Measurements from ENCODE around the gene USP7. TPM values are rescaled to one million over a fixed set of nuclear protein-coding genes. Genes with fewer than 3 reads are reported as not detected.
"Not testable (repeated sequence)": the region's sequence is repeated elsewhere in the genome, so short reads cannot be mapped to it uniquely, and the experiment has no call there.

USP7 gene
- total RNA-seq, 2 donors from 2014 or later, result 114 to 140 TPM

DNA sequence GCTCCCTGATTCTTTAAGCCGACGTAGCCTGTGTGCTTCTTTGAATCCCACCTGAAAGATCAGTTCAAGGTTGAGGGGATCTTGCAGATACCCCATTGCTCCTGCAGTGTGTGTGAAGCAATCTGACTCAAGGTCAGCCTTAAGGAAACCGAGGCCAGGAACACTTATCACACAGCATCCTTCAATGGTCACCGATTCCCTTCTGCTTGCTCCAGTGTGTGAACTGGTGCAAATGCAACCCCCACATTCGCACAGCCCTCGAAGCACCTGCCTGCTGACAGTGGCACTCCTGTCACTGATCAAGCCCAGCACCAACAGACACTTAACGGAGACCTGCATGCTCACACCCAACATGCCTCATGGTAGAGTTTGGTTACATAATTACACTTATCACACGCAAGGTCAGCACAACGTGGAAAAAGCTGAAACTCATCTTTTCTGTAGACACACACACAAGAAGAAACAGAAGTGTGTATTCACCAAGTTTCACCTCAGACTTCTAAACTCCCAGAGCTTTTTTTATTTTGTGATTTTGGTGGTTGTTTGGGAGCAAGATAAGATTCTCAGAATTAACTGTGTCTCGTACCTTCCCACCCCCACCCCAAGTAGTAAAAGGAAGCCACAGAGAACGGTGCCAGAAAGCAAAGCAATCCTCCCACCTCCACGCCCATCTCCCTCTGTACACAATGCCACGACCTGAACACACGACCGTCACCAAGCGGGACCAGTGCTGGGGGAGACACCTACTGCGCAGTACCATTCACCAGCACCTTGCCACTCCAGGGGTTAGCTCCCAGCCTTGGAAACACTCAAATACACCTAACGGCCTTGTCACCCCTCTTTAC, 44.4 kb downstream of the USP7 start:
- no peaks in the 10 kb centered on the region for H3K9me3 Mint-ChIP-seq
- peak overlapping the region; percentile 31 for H3K27ac Mint-ChIP-seq
- Histone ChIP-seq H3K4me1 (ENCODE audit: control insufficient read depth, insufficient read depth, low read length) (no peaks in the 10 kb centered on the region), H3K4me3 (ENCODE audit: low read length) (no peak overlapping the region), H3K36me3 (ENCODE audit: control insufficient read depth, insufficient read depth, low read length) (peaks cover 84% of the 10 kb centered on the region), H3K27ac (ENCODE audit: low read depth, low read length) (no peak overlapping the region), H3K9me3 (ENCODE audit: control insufficient read depth, low read length) (no peaks in the 10 kb centered on the region), H3K27me3 (ENCODE audit: control insufficient read depth, insufficient read depth, low read length, poor library complexity, severe bottlenecking) (no peaks in the 10 kb centered on the region), H3K9ac (ENCODE audit: extremely low read depth, low read length, poor library complexity, severe bottlenecking) (no peak overlapping the region)
- no peaks in the 10 kb centered on the region for H3K4me1 Mint-ChIP-seq
- no peak for DNase-seq
- 94 to 95% methylated on average over 14 to 18 of the region's 18 CpGs for WGBS, 2 experiments (ENCODE audit: insufficient coverage in 1 of 2, insufficient read length in 1 of 2)
- H3K36me3 Mint-ChIP-seq (ENCODE audit: low read depth), result peaks cover 83% of the 10 kb centered on the region
- TF ChIP-seq, protein P1, sequence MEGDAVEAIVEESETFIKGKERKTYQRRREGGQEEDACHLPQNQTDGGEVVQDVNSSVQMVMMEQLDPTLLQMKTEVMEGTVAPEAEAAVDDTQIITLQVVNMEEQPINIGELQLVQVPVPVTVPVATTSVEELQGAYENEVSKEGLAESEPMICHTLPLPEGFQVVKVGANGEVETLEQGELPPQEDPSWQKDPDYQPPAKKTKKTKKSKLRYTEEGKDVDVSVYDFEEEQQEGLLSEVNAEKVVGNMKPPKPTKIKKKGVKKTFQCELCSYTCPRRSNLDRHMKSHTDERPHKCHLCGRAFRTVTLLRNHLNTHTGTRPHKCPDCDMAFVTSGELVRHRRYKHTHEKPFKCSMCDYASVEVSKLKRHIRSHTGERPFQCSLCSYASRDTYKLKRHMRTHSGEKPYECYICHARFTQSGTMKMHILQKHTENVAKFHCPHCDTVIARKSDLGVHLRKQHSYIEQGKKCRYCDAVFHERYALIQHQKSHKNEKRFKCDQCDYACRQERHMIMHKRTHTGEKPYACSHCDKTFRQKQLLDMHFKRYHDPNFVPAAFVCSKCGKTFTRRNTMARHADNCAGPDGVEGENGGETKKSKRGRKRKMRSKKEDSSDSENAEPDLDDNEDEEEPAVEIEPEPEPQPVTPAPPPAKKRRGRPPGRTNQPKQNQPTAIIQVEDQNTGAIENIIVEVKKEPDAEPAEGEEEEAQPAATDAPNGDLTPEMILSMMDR (conservative IDR thresholded peaks at IDR 0.05), result no peak
- no peaks in the 10 kb centered on the region for H3K27me3 Mint-ChIP-seq (ENCODE audit: insufficient read depth)
- H3K4me3 Mint-ChIP-seq, result no peak overlapping the region

DNA sequence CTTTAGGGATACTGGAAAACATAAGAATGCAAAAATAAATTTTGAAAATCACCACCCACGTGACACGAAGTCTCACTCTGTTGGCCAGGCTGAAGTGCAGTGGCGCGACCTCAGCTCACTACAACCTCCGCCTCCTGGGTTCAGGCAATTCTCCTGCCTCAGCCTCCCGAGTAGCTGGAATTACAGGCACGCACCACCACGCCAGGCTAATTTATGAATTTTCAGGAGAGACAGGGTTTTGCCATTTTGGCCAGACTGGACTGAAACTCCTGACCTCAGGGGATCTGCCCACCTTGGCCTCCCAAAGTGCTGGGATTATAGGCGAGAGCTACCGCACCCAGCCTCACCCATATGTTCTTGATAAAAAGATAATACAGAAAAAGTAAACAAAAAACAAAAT, 46.4 kb downstream of the USP7 start:
- not testable (repeated sequence) for H3K9me3 Mint-ChIP-seq; DNase-seq; H3K27me3 Mint-ChIP-seq (ENCODE audit: insufficient read depth); H3K9ac ChIP-seq (ENCODE audit: extremely low read depth, low read length, poor library complexity, severe bottlenecking); H3K9me3 ChIP-seq (ENCODE audit: control insufficient read depth, low read length); H3K27me3 ChIP-seq (ENCODE audit: control insufficient read depth, insufficient read depth, low read length, poor library complexity, severe bottlenecking); H3K4me1 ChIP-seq (ENCODE audit: control insufficient read depth, insufficient read depth, low read length); H3K4me3 Mint-ChIP-seq; H3K4me3 ChIP-seq (ENCODE audit: low read length); H3K27ac ChIP-seq (ENCODE audit: low read depth, low read length); H3K4me1 Mint-ChIP-seq; H3K27ac Mint-ChIP-seq
- H3K36me3 ChIP-seq (ENCODE audit: control insufficient read depth, insufficient read depth, low read length), result peaks cover 85% of the 10 kb centered on the region
- H3K36me3 Mint-ChIP-seq (ENCODE audit: low read depth), result peaks cover 92% of the 10 kb centered on the region
- 94 to 98% methylated on average over 8 to 10 of the region's 10 CpGs for WGBS, 2 experiments (ENCODE audit: insufficient coverage in 1 of 2, insufficient read length in 1 of 2)

GRCh38 chr16:8916541-8917225, 47.0 kb downstream of the USP7 start:
- 90 to 100% methylated on average over 3 to 5 of the region's 5 CpGs for WGBS, 2 experiments (ENCODE audit: insufficient coverage in 1 of 2, insufficient read length in 1 of 2)
- peak overlapping the region; percentile 35 for H3K27ac Mint-ChIP-seq
- peaks cover 80% of the 10 kb centered on the region for H3K36me3 ChIP-seq (ENCODE audit: control insufficient read depth, insufficient read depth, low read length)

More at GRCh38 chr16:8916541-8917225, 47.0 kb downstream of the USP7 start:
- H3K27ac ChIP-seq (ENCODE audit: low read depth, low read length), result no peak overlapping the region
- no peaks in the 10 kb centered on the region for H3K9me3 Mint-ChIP-seq
- H3K4me3 Mint-ChIP-seq, result no peak overlapping the region
- no peaks in the 10 kb centered on the region for H3K27me3 ChIP-seq (ENCODE audit: control insufficient read depth, insufficient read depth, low read length, poor library complexity, severe bottlenecking)
- H3K9ac ChIP-seq (ENCODE audit: extremely low read depth, low read length, poor library complexity, severe bottlenecking), result no peak overlapping the region
- H3K27me3 Mint-ChIP-seq (ENCODE audit: insufficient read depth), result no peaks in the 10 kb centered on the region
- DNase-seq, result no peak
- H3K4me1 Mint-ChIP-seq, result peaks cover 10% of the 10 kb centered on the region
- H3K9me3 ChIP-seq (ENCODE audit: control insufficient read depth, low read length), result no peaks in the 10 kb centered on the region
- H3K4me3 ChIP-seq (ENCODE audit: low read length), result no peak overlapping the region
- TF ChIP-seq, protein P1 (conservative IDR thresholded peaks at IDR 0.05), result no peak
- H3K4me1 ChIP-seq (ENCODE audit: control insufficient read depth, insufficient read depth, low read length), result peaks cover 2% of the 10 kb centered on the region
- peaks cover 89% of the 10 kb centered on the region for H3K36me3 Mint-ChIP-seq (ENCODE audit: low read depth)
